GM06990 (cell line): ENCODE measurements around the gene PCNA.

Experiments
- DNase-seq: peaks from one replicate; pipeline ENCODE4 v3.0.0-alpha.2; 2011; ENCODE audit not compliant: insufficient read length; ENCODE audit errors: extremely low read depth
- H3K27me3 ChIP-seq: replicated peaks from 2 replicates; pipeline ENCODE4 v1.6.0; 2011; ENCODE audit warnings: low read length; ENCODE audit not compliant: control insufficient read depth, insufficient read depth
- H3K36me3 ChIP-seq: 2 replicates; pipeline ENCODE4 v1.5.1; 2011; ENCODE audit warnings: low read length; ENCODE audit not compliant: control insufficient read depth, insufficient read depth
- H3K4me3 ChIP-seq: replicated peaks from 2 replicates; pipeline ENCODE4 v1.5.1; 2011; ENCODE audit warnings: low read depth, mild to moderate bottlenecking, control low read depth, low read length
- CTCF ChIP-seq: IDR thresholded peaks from 2 replicates; pipeline ENCODE4 v1.5.1; 2011; ENCODE audit warnings: low read length, control low read depth, mild to moderate bottlenecking, inconsistent platforms; ENCODE audit not compliant: insufficient read depth, poor library complexity, severe bottlenecking

Gene PCNA

GRCh38 chr20:5127859-5128424 lies 8.2 kb upstream of the PCNA start:
- no peak for DNase-seq
- Histone ChIP-seq H3K36me3 (no peaks in the 10 kb centered on the region), H3K4me3 (peak overlapping the region; percentile 85), H3K27me3 (no peaks in the 10 kb centered on the region)
- no peak for TF ChIP-seq CTCF

- Histone ChIP-seq H3K27me3 (no peaks in the 10 kb centered on the region), H3K36me3 (no peaks in the 10 kb centered on the region), H3K4me3 (peak overlapping the region; percentile 85)
- no peak for TF ChIP-seq CTCF
- peak; percentile 75 for DNase-seq
These were observed 7.6 kb upstream of the PCNA start for GRCh38 chr20:5127204-5127858.

GRCh38 chr20:5126512-5127203 lies 6.9 kb upstream of the PCNA start, which contains the start of gene CDS2:
Gene CDS2, plus strand, starts transcription at chr20:5127008. Its CDS starts 85 bp downstream, at chr20:5127093.
- H3K4me3 ChIP-seq = peak within 1 kb of the TSS; percentile 85
- peak; percentile 100 for DNase-seq
- H3K36me3 ChIP-seq = no peaks in the 10 kb centered on the region
- no peaks in the 10 kb centered on the region for H3K27me3 ChIP-seq
- peak; percentile 62 for TF ChIP-seq CTCF

GRCh38 chr20:5122873-5123260 lies 3.1 kb upstream of the PCNA start:
- DNase-seq = no peak
- Histone ChIP-seq H3K4me3 (no peak overlapping the region), H3K36me3 (no peaks in the 10 kb centered on the region), H3K27me3 (no peaks in the 10 kb centered on the region)
- no peak for TF ChIP-seq CTCF

DNA sequence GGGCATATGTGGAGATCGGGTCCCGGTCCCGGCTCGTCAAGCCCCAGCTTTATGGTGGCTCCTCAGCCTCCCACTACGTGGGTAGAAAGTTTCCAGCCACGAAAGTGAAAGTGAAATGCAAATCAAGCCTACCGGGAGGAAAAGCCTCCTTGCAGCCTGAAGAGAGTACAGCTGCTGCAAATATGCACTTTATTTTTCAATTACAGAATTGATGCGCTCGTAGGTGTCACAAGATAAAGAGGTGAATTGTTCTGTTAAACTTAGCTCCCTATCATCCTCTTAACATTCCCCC lies 373 bp upstream of the PCNA start:
- H3K27me3 ChIP-seq = no peaks in the 10 kb centered on the region
- DNase-seq = no peak
- peaks cover 3% of the 10 kb centered on the region for H3K36me3 ChIP-seq
- peak overlapping the region; percentile 54 for H3K4me3 ChIP-seq
- no peak for TF ChIP-seq CTCF
